Suprapubic skin (tissue), 4 donors: Measurements from ENCODE around the gene IFRD1.

Experiments
- EP300 ChIP-seq: sonication (generic); formaldehyde crosslinking; IDR thresholded peaks from one replicate; pipeline ENCODE4 v1.6.1; 2017; ENCODE audit warnings: antibody characterized with exemption
- POLR2A ChIP-seq, 2 donors: fragments of 450-650 bp; IDR thresholded peaks; one replicate each; pipeline ENCODE4 v1.6.1; 2017; ENCODE audit warnings: antibody characterized with exemption in 2 of 2, mild to moderate bottlenecking in 2 of 2, moderate library complexity in 2 of 2
- POLR2AphosphoS5 ChIP-seq, 3 donors: sonication (generic); formaldehyde crosslinking; IDR thresholded peaks; one replicate each; pipeline ENCODE4 v1.6.1; 2017; ENCODE audit warnings: antibody characterized with exemption in 3 of 3
- TF ChIP-seq, protein P1 (sequence below), 2 donors: fragments of 200-600 bp in 1 of 2; fragments of 450-650 bp in 1 of 2; sonication (generic) in 1 of 2; IDR thresholded peaks; one replicate each; pipeline ENCODE4 v1.5.1; 2016 to 2019; ENCODE audit warnings: antibody characterized with exemption in 2 of 2, mild to moderate bottlenecking in 1 of 2, moderate library complexity in 1 of 2

DNA sequence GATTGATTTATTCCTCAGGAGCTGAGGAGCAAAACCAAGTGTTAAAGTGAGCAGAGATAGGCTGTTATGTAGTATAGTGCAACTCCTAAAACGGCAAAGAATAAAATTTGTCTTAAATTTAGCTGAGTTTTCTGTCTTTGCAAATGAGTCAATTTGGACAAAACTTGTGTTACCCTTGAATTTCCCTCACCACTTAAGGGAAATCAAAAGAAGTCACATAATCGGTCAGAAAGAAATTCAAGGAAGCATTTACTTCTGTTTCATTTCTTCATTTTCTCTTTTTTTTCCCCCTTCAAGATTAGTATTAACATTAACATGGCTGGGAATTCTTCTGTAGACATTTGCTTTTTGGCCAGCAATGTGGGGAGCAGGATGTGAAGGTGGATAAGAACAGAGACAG, 44.4 kb downstream of the IFRD1 start:
- TF ChIP-seq, protein P1, sequence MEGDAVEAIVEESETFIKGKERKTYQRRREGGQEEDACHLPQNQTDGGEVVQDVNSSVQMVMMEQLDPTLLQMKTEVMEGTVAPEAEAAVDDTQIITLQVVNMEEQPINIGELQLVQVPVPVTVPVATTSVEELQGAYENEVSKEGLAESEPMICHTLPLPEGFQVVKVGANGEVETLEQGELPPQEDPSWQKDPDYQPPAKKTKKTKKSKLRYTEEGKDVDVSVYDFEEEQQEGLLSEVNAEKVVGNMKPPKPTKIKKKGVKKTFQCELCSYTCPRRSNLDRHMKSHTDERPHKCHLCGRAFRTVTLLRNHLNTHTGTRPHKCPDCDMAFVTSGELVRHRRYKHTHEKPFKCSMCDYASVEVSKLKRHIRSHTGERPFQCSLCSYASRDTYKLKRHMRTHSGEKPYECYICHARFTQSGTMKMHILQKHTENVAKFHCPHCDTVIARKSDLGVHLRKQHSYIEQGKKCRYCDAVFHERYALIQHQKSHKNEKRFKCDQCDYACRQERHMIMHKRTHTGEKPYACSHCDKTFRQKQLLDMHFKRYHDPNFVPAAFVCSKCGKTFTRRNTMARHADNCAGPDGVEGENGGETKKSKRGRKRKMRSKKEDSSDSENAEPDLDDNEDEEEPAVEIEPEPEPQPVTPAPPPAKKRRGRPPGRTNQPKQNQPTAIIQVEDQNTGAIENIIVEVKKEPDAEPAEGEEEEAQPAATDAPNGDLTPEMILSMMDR (IDR thresholded peaks at IDR 0.05) = no peak
- no peak for TF ChIP-seq POLR2AphosphoS5 (IDR thresholded peaks at IDR 0.05)
- TF ChIP-seq POLR2A (IDR thresholded peaks at IDR 0.05) = no peak
- TF ChIP-seq EP300 = no peak
